HG03558 (cell line): ENCODE results near the gene CINP.
"Not testable (repeated sequence)": the region's sequence is repeated elsewhere in the genome, so short reads cannot be mapped to it uniquely, and the experiment has no call there.

Experiments
- ATAC-seq: cut with Tn5 transposase; IDR thresholded peaks from one replicate; pipeline ENCODE4 v1.9.1; 2021; ENCODE audit warnings: moderate number of reproducible peaks; ENCODE audit not compliant: unreplicated experiment; ENCODE audit errors: extremely low read depth

CINP gene

DNA sequence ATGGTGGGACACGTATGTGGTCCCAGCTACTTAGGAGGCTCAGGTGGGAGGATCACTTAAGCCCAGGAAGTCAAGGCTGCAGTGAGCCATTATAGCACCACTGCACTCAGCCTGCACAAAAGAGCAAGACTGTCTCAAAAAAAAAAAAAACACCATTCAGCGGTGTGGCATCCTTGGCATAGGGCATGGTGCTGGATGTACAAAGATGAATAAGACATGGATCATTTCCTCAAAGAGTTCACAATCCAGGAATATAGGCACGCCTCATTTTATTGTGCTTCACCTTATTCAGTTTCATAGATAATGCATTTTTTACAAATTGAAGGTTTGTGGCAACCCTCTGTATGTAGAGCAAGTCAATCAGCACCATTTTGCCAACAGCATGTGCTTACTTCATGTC is 6.4 kb downstream of the CINP start:
- no peak for ATAC-seq

- no peak for ATAC-seq
Observed at GRCh38 chr14:102353126-102353619, 9.5 kb downstream of the CINP start.

DNA sequence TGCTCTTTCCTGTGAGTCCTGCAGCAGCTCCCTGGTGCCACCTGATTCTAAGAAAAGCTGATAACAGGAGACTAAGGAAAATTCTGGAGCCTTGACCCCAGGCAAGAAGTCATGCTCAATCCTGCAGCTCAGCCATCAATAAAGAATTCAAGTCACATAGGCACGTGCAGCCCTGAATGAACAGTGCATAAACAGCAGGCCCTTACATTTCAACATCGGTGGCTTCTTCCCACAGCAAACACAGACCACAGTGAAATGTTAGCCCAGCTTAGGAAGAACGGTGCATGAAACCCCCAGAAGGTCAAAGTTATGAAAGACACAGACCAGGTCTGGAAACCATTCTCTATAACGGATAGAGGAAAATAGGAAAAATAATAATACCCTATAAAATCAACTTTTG is 10.5 kb downstream of the CINP start:
- ATAC-seq: no peak

GRCh38 chr14:102351593-102351992 is 11.1 kb downstream of the CINP start:
- not testable (repeated sequence) for ATAC-seq

DNA sequence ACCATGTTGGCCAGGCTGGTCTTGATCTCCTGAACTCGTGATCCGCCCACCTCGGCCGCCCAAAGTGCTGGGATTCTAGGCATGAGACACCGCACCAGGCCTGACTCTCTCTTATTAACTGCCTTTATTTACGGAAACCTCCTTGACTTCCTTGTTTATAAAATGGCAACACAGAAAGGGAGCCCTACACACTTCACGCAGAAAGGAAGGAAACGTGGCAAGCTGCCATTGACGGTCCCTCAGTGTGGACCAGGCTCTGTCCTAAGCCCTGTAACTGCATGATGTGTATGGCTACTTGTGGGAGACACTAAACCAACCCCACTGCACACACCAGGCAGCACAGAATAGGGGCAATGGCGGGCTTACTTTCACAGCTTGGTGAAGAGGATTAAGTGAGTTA is 11.7 kb downstream of the CINP start:
- ATAC-seq: no peak

- ATAC-seq: no peak
Observed at GRCh38 chr14:102348376-102348775, 14.3 kb downstream of the CINP start.

- ATAC-seq: no peak
Observed at GRCh38 chr14:102346645-102347044, 16.0 kb downstream of the CINP start.

DNA sequence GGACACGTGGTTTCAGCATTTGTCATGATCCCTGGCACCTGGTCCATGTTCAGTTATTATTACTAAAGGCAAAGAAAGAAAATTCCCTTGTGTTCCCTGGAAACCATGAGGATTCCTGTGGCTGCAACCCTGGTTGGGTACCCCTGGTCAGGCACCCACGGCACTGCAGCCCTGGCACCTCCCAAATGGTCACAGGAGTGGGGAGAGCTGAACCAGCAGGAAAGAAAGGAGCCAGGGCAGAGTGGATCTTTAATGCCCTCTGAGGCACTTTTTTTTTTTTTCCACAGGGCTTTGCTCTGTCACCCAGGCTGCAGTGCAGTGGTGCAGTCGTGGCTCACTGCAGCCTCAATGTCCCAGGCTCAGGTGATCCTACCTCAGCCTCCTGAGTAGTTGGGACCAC is 17.5 kb downstream of the CINP start:
- no peak for ATAC-seq

- ATAC-seq: no peak
Observed at GRCh38 chr14:102344485-102344884, 18.2 kb downstream of the CINP start.

DNA sequence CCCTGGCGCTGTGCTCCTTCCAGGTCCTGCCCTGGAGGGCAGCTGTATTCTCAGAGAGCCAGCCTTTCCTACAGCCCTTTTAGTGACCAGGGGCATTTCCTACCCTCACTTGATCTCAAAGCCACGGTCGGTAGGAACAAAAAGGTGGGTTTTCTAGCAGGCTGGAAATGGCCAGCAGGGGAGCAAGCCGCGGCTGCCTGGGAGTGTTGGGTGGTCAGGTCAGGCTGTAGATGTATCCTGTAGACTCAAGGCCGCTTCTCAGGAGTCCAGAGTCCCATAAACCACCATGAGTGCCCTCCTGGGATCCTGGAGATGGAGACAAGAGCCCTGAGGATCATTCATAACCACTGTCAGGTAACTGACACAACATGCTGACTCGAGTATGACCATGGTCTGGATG is 18.6 kb downstream of the CINP start:
- no peak for ATAC-seq

GRCh38 chr14:102342238-102342637 is 20.5 kb downstream of the CINP start:
- ATAC-seq: no peak

DNA sequence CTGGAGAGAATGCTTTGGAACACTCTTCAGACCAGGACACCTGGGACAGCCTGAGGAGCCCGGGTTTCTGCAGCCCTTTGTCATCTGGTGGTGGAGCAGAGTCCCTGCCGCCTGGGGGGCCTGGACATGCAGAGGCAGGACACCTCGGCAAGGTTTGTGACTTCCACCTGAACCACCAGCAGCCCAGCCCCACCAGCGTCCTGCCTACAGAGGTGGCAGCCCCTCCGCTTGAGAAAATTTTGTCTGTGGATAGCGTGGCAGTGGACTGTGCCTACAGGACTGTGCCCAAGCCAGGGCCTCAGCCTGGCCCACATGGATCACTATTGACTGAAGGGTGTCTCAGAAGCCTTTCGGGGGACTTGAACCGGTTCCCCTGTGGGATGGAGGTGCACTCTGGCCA is 21.1 kb downstream of the CINP start:
- ATAC-seq: no peak

- ATAC-seq: no peak
Observed at GRCh38 chr14:102338724-102339123, 24.0 kb downstream of the CINP start.

DNA sequence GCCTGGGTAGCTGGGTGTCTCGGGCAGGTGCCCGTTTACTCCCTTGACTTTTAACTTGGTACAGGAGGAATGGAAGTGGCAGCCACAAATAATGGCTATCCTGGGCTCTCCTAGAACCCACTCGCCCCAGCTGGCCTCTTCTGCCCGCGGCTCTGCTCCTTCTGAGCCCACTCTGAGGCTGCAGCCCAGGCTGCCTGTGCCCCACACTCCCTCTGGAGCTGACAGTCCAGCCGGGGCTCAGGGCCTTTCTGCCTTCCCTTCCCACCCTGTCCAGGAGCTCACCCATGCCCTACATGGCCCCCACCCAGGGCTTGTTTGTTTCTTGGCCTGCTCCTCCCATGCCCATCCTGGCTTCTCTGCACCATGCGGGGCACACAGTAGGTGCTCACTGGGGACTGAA is 27.5 kb downstream of the CINP start:
- no peak for ATAC-seq

DNA sequence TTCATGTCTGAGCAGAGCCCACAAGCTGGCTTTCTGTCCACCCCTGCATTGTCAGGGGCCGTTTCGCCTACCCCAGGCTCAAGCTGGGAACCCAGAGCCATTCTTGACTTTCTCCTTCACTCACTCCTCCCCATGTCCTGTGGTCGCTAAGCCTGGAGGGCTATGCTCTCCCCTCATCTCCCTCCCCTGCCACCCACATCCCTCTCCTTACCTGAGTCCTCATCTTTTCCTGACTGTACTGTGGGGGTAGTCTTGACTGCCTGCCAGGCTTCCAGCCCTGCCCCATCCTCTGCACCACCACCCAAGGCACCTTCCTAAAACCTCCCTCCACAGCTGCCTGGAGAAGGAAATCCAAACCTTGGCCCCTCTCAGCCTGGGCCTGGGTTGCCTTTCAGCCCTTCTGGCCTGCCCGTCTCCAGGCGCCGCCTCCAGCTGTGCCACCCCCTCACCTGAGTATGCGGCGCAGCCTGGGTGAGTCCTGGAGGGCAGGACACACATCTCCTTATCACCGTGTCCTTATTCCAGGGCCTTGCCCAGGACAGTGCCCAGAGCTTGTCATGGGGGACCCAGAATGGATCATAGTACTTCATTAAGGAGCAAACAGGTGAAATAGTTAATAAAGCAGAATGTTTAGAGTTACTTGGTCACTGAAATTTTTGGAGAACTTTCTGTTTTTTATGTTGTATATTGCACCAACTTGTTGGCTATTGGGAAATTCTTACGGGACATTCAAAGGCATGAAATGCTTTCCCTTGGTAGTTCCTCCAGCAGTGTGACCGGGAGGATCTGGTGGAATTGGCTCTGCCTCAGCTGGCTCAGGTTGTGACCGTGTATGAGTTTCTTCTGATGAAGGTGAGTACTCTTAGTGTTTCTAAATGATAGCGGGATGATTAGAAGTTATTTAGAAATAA is 28.6 kb downstream of the CINP start:
- ATAC-seq: no peak

DNA sequence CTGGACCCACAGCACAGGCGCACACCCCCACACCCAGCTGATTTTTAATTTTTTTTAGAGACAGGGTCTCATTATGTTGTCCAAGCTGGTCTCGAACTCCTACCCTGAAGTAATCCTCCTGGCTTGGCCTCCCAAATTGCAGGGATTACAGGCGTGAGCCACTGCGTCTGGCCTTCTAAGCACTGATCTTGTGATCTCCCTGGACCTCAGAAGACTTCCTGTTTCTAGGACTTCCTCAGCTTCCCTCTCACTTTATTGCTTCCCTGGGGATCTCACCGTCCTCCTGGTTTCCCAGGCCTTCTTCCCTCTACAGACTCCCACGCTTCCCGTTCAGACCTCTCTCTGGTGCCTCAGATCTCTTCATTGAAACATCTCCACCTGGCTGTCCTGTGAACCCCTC is 29.3 kb downstream of the CINP start:
- ATAC-seq: no peak

- ATAC-seq: no peak
Observed at GRCh38 chr14:102330806-102331205, 31.9 kb downstream of the CINP start.

DNA sequence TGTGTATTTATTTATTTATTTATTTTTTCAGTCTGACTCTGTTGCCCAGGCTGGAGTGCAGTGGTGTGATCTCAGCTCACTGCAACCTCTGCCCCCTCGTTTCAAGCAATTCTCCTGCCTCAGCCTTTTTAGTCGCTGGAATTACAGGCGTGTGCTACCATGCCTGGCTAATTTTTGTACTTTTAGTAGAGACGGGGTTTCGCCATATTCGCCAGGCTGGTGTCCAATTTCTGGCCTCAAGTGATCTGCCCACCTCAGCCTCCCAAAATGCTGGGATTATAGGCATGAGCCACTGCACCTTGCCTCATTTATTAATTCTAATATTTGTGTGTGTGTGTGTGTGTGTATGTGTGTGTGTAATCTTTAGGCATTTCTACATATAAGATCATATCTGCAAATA is 33.3 kb downstream of the CINP start:
- not testable (repeated sequence) for ATAC-seq

- ATAC-seq: no peak
Observed at GRCh38 chr14:102326583-102326982, 36.1 kb downstream of the CINP start.

DNA sequence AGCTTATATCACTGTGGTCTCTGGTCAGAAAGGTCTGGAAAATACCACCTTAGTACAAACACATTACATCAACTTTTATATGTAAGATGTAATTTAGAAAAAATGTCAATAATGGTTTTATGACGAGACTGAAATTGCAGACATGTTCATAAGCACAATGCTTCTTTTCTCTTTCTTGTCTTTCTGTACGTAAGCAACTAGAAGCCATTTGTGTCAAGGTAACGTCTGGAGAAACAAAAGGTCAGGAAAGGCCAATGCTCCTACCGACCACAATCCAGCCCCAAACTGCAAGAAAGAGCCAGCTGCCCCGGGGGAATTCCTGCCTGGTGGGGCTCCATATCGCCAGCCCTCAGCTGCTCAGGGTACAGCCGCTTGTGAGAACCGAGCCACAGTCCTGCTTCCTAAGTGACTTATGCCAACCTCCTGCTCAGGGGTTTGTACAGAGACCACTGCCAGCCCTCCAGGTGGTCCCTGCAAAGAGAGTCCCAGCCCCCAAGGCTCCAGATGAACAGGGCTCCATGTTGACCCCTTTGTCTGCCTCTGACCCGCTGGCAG is 36.8 kb downstream of the CINP start:
- no peak for ATAC-seq

DNA sequence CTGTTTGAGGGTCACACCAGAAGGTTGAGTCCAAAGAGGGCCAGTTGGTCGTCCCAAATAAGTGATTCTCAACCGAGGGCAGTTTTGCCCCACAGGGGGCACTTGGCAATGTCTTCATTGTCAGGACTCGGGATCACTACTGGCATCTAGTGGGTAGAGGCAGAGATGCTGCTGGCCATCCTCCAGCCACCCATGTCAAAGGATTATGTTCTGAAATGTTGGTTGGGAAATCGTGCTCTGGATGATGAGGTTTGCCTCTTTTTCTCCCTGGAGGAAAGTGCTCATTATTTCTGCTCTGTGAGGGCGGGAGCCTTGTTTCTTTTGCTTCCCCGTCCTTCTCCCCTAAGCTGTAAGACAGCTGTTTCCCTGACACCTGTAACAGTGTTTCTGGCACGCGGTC is 39.6 kb downstream of the CINP start:
- no peak for ATAC-seq
